ENCODE measurements around the gene HSPA9. TPM values are rescaled to one million over a fixed set of nuclear protein-coding genes. Genes with fewer than 3 reads are reported as not detected.
"Not testable (repeated sequence)": the region's sequence is repeated elsewhere in the genome, so short reads cannot be mapped to it uniquely, and the experiment has no call there.

HSPA9 gene
- total RNA-seq, 4 donors from 2014 or later, result 204 to 252 (median 247) TPM

GRCh38 chr5:138517437-138517836 is 57.8 kb downstream of the HSPA9 start:
- Histone ChIP-seq H3K27ac (no peak overlapping the region), H3K4me3 (no peak overlapping the region), H3K9me3 (no peaks in the 10 kb centered on the region), H3K36me3 (peaks cover 57% of the 10 kb centered on the region), H3K27me3 (no peaks in the 10 kb centered on the region), H3K4me1 (peaks cover 5% of the 10 kb centered on the region)
- TF ChIP-seq POLR2AphosphoS5 (IDR thresholded peaks at IDR 0.05) (no peak), EP300 (IDR thresholded peaks at IDR 0.05) (no peak), CTCF (IDR thresholded peaks at IDR 0.05) (no peak), POLR2A (IDR thresholded peaks at IDR 0.05) (no peak)
- WGBS, result 95% methylated on average over 4 of the region's 4 CpGs
- DNase-seq (ENCODE audit: low spot score in 2 of 2), result no peak

DNA sequence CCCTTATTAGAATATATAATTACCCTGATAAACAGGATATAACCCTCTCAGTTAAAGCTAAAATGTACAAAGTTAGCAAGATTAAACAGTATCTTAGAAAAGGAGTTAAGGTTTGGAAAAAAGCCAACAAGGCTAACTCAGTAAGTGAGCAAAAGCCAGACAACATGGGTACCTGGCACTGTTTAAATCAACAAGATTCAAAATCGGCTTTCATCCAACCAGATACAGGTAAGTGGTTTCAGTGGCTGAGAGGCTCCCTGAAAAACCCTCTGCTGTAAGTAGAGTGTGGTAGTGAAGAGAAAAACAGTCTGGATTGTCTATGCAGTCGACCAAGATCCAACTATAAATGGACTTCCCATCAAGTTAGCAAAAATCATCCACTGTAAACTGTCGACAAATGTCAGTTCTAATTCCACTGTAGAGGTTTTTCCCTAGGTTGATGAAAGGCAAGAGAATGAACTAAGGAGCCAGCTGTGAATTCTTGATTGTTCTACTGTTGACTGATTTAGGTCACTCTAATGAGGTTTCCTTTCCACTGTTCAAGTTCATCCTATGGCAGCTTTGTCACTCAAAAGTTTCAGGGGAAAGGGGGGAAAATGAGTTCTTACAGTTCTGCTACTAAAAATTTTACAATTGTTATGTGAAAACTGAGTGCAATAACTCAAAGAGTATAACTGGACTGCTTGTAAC is 59.5 kb downstream of the HSPA9 start:
- Histone ChIP-seq H3K9me3 (no peaks in the 10 kb centered on the region), H3K27me3 (no peaks in the 10 kb centered on the region), H3K27ac (no peak overlapping the region), H3K36me3 (peaks cover 68% of the 10 kb centered on the region), H3K4me3 (no peak overlapping the region), H3K4me1 (peaks cover 5% of the 10 kb centered on the region)
- TF ChIP-seq CTCF (IDR thresholded peaks at IDR 0.05), result no peak
- TF ChIP-seq POLR2A (IDR thresholded peaks at IDR 0.05), result no peak
- TF ChIP-seq POLR2AphosphoS5 (IDR thresholded peaks at IDR 0.05), result no peak
- no peak for TF ChIP-seq EP300 (IDR thresholded peaks at IDR 0.05)
- DNase-seq (ENCODE audit: low spot score in 2 of 2), result no peak
- 79% methylated on average over 3 of the region's 3 CpGs for WGBS

GRCh38 chr5:138514021-138514420 is 61.2 kb downstream of the HSPA9 start:
- no peak overlapping the region for H3K27ac ChIP-seq
- H3K4me3 ChIP-seq, result no peak overlapping the region
- H3K4me1 ChIP-seq, result peaks cover 3% of the 10 kb centered on the region
- H3K9me3 ChIP-seq, result no peaks in the 10 kb centered on the region
- H3K36me3 ChIP-seq, result peaks cover 82% of the 10 kb centered on the region
- no peak for DNase-seq (ENCODE audit: low spot score in 2 of 2)
- 100% methylated on average over 1 of the region's 1 CpG for WGBS
- no peaks in the 10 kb centered on the region for H3K27me3 ChIP-seq
- TF ChIP-seq EP300 (IDR thresholded peaks at IDR 0.05), result no peak
- TF ChIP-seq POLR2AphosphoS5 (IDR thresholded peaks at IDR 0.05), result no peak
- TF ChIP-seq POLR2A (IDR thresholded peaks at IDR 0.05), result no peak
- TF ChIP-seq CTCF (IDR thresholded peaks at IDR 0.05), result no peak

- no peaks in the 10 kb centered on the region for H3K9me3 ChIP-seq
- peak overlapping the region; percentile 40 for H3K27ac ChIP-seq
- TF ChIP-seq CTCF (IDR thresholded peaks at IDR 0.05), result no peak
- no peak for TF ChIP-seq EP300 (IDR thresholded peaks at IDR 0.05)
- no peak for TF ChIP-seq POLR2AphosphoS5 (IDR thresholded peaks at IDR 0.05)
- no peak for TF ChIP-seq POLR2A (IDR thresholded peaks at IDR 0.05)
- no peak for DNase-seq (ENCODE audit: low spot score in 2 of 2)
- no peak overlapping the region for H3K4me3 ChIP-seq
- H3K4me1 ChIP-seq, result peaks cover 36% of the 10 kb centered on the region
- H3K36me3 ChIP-seq, result peaks cover 52% of the 10 kb centered on the region
- H3K27me3 ChIP-seq, result no peaks in the 10 kb centered on the region
- 59% methylated on average over 3 of the region's 3 CpGs for WGBS
These were observed 66.2 kb downstream of the HSPA9 start for GRCh38 chr5:138508958-138509357.

DNA sequence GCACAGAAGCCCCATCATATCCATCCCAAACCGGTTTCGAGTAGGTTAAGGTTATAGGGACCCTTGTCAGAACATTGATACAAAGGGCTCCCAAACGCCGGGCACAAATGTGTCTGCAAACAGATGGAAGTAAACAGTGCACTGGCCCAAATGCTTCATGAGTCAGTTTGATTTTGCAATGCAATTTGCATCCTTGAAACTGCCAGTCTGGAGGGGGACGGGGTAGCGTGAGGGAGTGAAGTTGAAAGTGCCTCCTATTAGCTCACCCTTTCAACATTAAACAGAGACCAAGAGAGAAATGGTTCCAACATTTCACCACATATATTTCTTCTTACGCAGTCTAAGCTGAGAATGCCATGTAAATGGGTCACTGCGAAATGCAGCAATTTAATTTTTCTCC is 67.7 kb downstream of the HSPA9 start:
- peak in 1 of 3 donors; percentile 33 for TF ChIP-seq POLR2AphosphoS5 (IDR thresholded peaks at IDR 0.05)
- not testable (repeated sequence) for H3K4me3 ChIP-seq, H3K9me3 ChIP-seq, H3K27me3 ChIP-seq
- Histone ChIP-seq H3K27ac (peak overlapping the region; percentile 27), H3K36me3 (peaks cover 41% of the 10 kb centered on the region), H3K4me1 (peaks cover 46% of the 10 kb centered on the region)
- 64% methylated on average over 8 of the region's 8 CpGs for WGBS
- DNase-seq (ENCODE audit: low spot score in 2 of 2), result peak in 1 of 2 donors; percentile 84
